K562 (cell line): ENCODE results near the gene CDHR2. TPM values are rescaled to one million over a fixed set of nuclear protein-coding genes. Genes with fewer than 3 reads are reported as not detected.
A peak's percentile ranks its signal among the peaks of the same experiment; 100 is the strongest.

ENCODE experiments used
- ATAC-seq: fragments of 200-7000 bp; cut with Tn5 transposase; 3 replicates; pipeline ENCODE4 v1.9.1; 2020; ENCODE audit warnings: moderate library complexity
- BruUV-seq: library from RNA; stranded (reverse); fragments of 400-500 nt; replicated peaks from 2 replicates; lab custom pipeline; 2021; lab: Mats Ljungman, UMichigan
- CTCF ChIA-PET: fragments of 300-600 bp; formaldehyde crosslinking; extraction: SDS; loops from one replicate; lab custom pipeline; 2021; ENCODE audit warnings: low intra/inter-chr PET ratio; lab: Yijun Ruan, JAX
- POLR2A ChIA-PET: fragments of 300-600, 350-650 bp; sonication (Branson Sonifier 250); formaldehyde crosslinking; extraction: SDS; loops from one replicate; lab custom pipeline; 2021; ENCODE audit warnings: antibody characterized with exemption, inconsistent platforms; lab: Yijun Ruan, JAX
- DNase-seq, 4 experiments: peaks; one replicate each; pipeline versions ENCODE4 v3.0.0 to v3.0.0-alpha.2; 2011 to 2018; ENCODE audit warnings: low spot score in 3 of 4, mixed read lengths in 3 of 4; ENCODE audit errors: extremely low read depth in 1 of 4
- FAIRE-seq: peaks from 2 replicates; lab custom pipeline; 2011; peaks lifted over from hg19 to GRCh38; lab: Jason Lieb, UNC
- H2AFZ ChIP-seq: 2 replicates; pipeline ENCODE4 v1.6.0; 2011; ENCODE audit warnings: low read depth, low read length, control low read depth, inconsistent platforms
- H3K27ac ChIP-seq: fragments of 200-600 bp; 3 replicates; pipeline ENCODE4 v1.8.0; 2011; ENCODE audit warnings: low read depth, mild to moderate bottlenecking, control low read depth, inconsistent platforms, low read length, moderate library complexity, mixed read lengths; ENCODE audit errors: extremely low read depth
- H3K27me3 ChIP-seq, 2 experiments: fragments of 300-600 bp in 1 of 2; 2 replicates in 1 of 2; 3 replicates in 1 of 2; pipeline versions ENCODE4 v1.6.0 to v1.8.0; 2011; ENCODE audit warnings: inconsistent platforms in 2 of 2, low read length in 2 of 2, mild to moderate bottlenecking in 1 of 2, mixed read lengths in 1 of 2, moderate library complexity in 1 of 2; ENCODE audit not compliant: control insufficient read depth in 2 of 2, insufficient read depth in 2 of 2
- H3K36me3 ChIP-seq: fragments of 300-600 bp; 3 replicates; pipeline ENCODE4 v1.8.0; 2011; ENCODE audit warnings: mild to moderate bottlenecking, low read length, inconsistent platforms; ENCODE audit not compliant: control insufficient read depth, insufficient read depth
- H3K4me1 ChIP-seq, 2 experiments: fragments of 200-600 bp in 1 of 2; replicated peaks in 1 of 2; 2 replicates in 1 of 2; 3 replicates in 1 of 2; pipeline versions ENCODE4 v1.5.1 to v1.8.0; 2011; ENCODE audit warnings: inconsistent platforms in 2 of 2, low read length in 2 of 2, mild to moderate bottlenecking in 1 of 2, mixed read lengths in 1 of 2, moderate library complexity in 1 of 2; ENCODE audit not compliant: control insufficient read depth in 2 of 2, insufficient read depth in 2 of 2
- H3K4me2 ChIP-seq: 2 replicates; pipeline ENCODE4 v1.6.1; 2011; ENCODE audit warnings: low read length, control low read depth, inconsistent platforms, mixed read lengths; ENCODE audit not compliant: insufficient read depth
- H3K4me3 ChIP-seq: fragments of 200-600 bp; sonication (generic), shearing (Covaris generic); 2 replicates; pipeline ENCODE4 v1.5.1; 2016; ENCODE audit warnings: control low read depth, inconsistent platforms
- H3K79me2 ChIP-seq: fragments of 200-600 bp; 3 replicates; pipeline ENCODE4 v1.8.0; 2011; ENCODE audit warnings: low read length, inconsistent platforms; ENCODE audit not compliant: control insufficient read depth, insufficient read depth
- H3K9ac ChIP-seq, 2 experiments: 2 replicates each; pipeline versions ENCODE4 v1.6.0 to v1.6.1; 2011; ENCODE audit warnings: low read depth in 2 of 2, low read length in 2 of 2, control low read depth in 1 of 2, inconsistent platforms in 1 of 2, mild to moderate bottlenecking in 1 of 2, mixed read lengths in 1 of 2; ENCODE audit not compliant: insufficient read depth in 1 of 2
- H3K9me1 ChIP-seq: one replicate; pipeline ENCODE4 v1.6.0; 2011; ENCODE audit warnings: inconsistent platforms, mild to moderate bottlenecking, low read length, moderate library complexity; ENCODE audit not compliant: control insufficient read depth, insufficient read depth
- H3K9me3 ChIP-seq: replicated peaks from 2 replicates; pipeline ENCODE4 v1.5.1; 2011; ENCODE audit warnings: low read depth, low read length, inconsistent platforms; ENCODE audit not compliant: control insufficient read depth, insufficient read depth
- H4K20me1 ChIP-seq: replicated peaks from 2 replicates; pipeline ENCODE4 v1.6.1; 2011; ENCODE audit warnings: low read length, inconsistent platforms, mixed read lengths; ENCODE audit not compliant: control insufficient read depth, insufficient read depth
- FOSL1 ChIP-seq: fragments of 200-800 bp; sonication (Bioruptor generic); conservative IDR thresholded peaks from 2 replicates; pipeline ENCODE4 v1.6.1; 2016; ENCODE audit warnings: missing genetic modification characterization, missing compliant biosample characterization
- HDAC2 ChIP-seq: fragments of 450-650 bp; IDR thresholded peaks from 2 replicates; pipeline ENCODE4 v1.6.1; 2016; ENCODE audit warnings: mild to moderate bottlenecking
- HMG20A ChIP-seq: fragments of 450-650 bp; formaldehyde crosslinking; conservative IDR thresholded peaks from 2 replicates; pipeline ENCODE4 v1.4.0; 2020; ENCODE audit warnings: mild to moderate bottlenecking, mixed read lengths
- POLR2G ChIP-seq: fragments of 200-400 bp; formaldehyde crosslinking; IDR thresholded peaks from 2 replicates; pipeline ENCODE4 v1.6.1; 2017; ENCODE audit warnings: low read depth, mild to moderate bottlenecking, antibody characterized with exemption, low read length, moderate library complexity
- RCOR1 ChIP-seq, 2 experiments: IDR thresholded peaks; 2 replicates each; pipeline ENCODE4 v1.6.1; 2012; ENCODE audit warnings: low read depth in 2 of 2, low read length in 2 of 2, borderline replicate concordance in 1 of 2, improper control_type of control experiment in 1 of 2
- SLC30A9 ChIP-seq: fragments of 250-450 bp; sonication (Bioruptor Pico); IDR thresholded peaks from 2 replicates; pipeline ENCODE4 v1.8.0; 2022; ENCODE audit warnings: mild to moderate bottlenecking, moderate library complexity
- STAT5A ChIP-seq: IDR thresholded peaks from 2 replicates; pipeline ENCODE4 v1.6.1; 2012; ENCODE audit warnings: low read length, inconsistent platforms, borderline replicate concordance
- TCFL5 ChIP-seq: fragments of 250-450 bp; sonication (Bioruptor Pico); conservative IDR thresholded peaks from 2 replicates; pipeline ENCODE4 v1.6.1; 2021; ENCODE audit warnings: mild to moderate bottlenecking, moderate library complexity, matching md5 sums
- TEAD1 ChIP-seq, 2 experiments: fragments of 450-650 bp in 1 of 2; sonication (generic) in 1 of 2; formaldehyde crosslinking; IDR thresholded peaks; 2 replicates each; pipeline versions ENCODE4 v1.4.0 to v1.8.0; 2020 to 2022; ENCODE audit warnings: mild to moderate bottlenecking in 2 of 2, missing genetic modification reagents in 1 of 2
- TRIM25 ChIP-seq: fragments of 450-650 bp; IDR thresholded peaks from 2 replicates; pipeline ENCODE4 v1.7.0; 2016; ENCODE audit warnings: borderline replicate concordance
- XRCC3 ChIP-seq: fragments of 450-650 bp; IDR thresholded peaks from 2 replicates; pipeline ENCODE4 v1.6.1; 2017; ENCODE audit warnings: mild to moderate bottlenecking, moderate library complexity
- ZNF146 ChIP-seq: IDR thresholded peaks from one replicate; pipeline ENCODE4 v1.6.1; 2018; ENCODE audit warnings: missing compliant biosample characterization; ENCODE audit not compliant: unreplicated experiment
- ZNF347 ChIP-seq: fragments of 450-650 bp; formaldehyde crosslinking; IDR thresholded peaks from 2 replicates; pipeline ENCODE4 v1.4.0; 2020; ENCODE audit warnings: low read depth, mild to moderate bottlenecking, moderate library complexity
- ZNF518B ChIP-seq: fragments of 250-450 bp; sonication (Bioruptor Pico); IDR thresholded peaks from 2 replicates; pipeline ENCODE4 v1.5.0; 2021; ENCODE audit warnings: mild to moderate bottlenecking, moderate library complexity
- WGBS: fragments of 100-300 bp; shearing (Covaris generic); methylation state at CpG from one replicate; pipeline ENCODE4 v1.1.6; 2016; ENCODE audit warnings: low coverage, mixed read lengths; ENCODE audit not compliant: insufficient coverage; ENCODE audit errors: missing lambda C conversion rate; 5-methylcytosine and 5-hydroxymethylcytosine counted together
- in situ Hi-C: fragments of 300-500 bp; cut with MboI; formaldehyde crosslinking; loops from 4 replicates; pipeline ENCODE4 v1.15.0; 2018; ENCODE audit warnings: inconsistent platforms, mixed read lengths
- intact Hi-C: fragments of 100-400 bp; cut with micrococcal nuclease; formaldehyde crosslinking; loops from 2 replicates; pipeline ENCODE4 v1.14.2; 2022
- polyA plus RNA-seq, 8 experiments: library from polyadenylated mRNA; depleted of rRNA in 4 of 8; stranded (reverse) in 5 of 8; unstranded in 3 of 8; fragments of >200 nt; fragmentation: Nextera tagmentation in 2 of 8; fragmentation: Illumina TruSeq in 1 of 8; extraction: Ambion mirVana in 2 of 8; extraction: Trizol in 1 of 8; gene quantifications; 2 replicates each; pipeline versions ENCODE4 v1.2.1 to v1.2.3, GENCODE V29; 2011 to 2014; ENCODE audit warnings: inconsistent platforms in 1 of 8, missing spikeins in 1 of 8
- total RNA-seq, 7 experiments: library from RNA; depleted of rRNA in 6 of 7; stranded (reverse); fragments of >200 nt in 6 of 7; fragmentation: Illumina TruSeq in 2 of 7; extraction: Trizol in 2 of 7; gene quantifications; 2 replicates each; pipeline versions ENCODE4 v1.2.1 to v1.2.3, GENCODE V29; 2011 to 2021; ENCODE audit warnings: low replicate concordance in 1 of 7

Gene CDHR2
- total and polyA plus RNA-seq, 9 of the 15 experiments (the other 6 are each of a cell fraction or from before 2014, with no cell fraction given) = 0.01 to 0.62 (median 0.09) TPM; not detected in 2

GRCh38 chr5:176538989-176539384 is 10.2 kb upstream of the CDHR2 start (continued):
- TF ChIP-seq HMG20A (CRISPR knock-in tag) (no peak), RCOR1 (IDR thresholded peaks at IDR 0.05; ENCODE audit: borderline replicate concordance in 1 of 2, low read depth in 2 of 2, low read length in 2 of 2) (0 out of 4 replicates have a peak, but pooled peaks of 1 of the 2 experiments have one; percentile 40)

GRCh38 chr5:176540476-176540899 is 8.7 kb upstream of the CDHR2 start:
- Histone ChIP-seq H3K27me3 (no peaks in the 10 kb centered on the region), H3K4me3 (no peak overlapping the region), H3K36me3 (peaks cover under 1% of the 10 kb centered on the region; the same call in 2 of the 3 replicates), H2AFZ (no peak overlapping the region), H4K20me1 (no peaks in the 10 kb centered on the region), H3K9me3 (no peaks in the 10 kb centered on the region), H3K79me2 (peaks cover 36% of the 10 kb centered on the region), H3K4me2 (no peak overlapping the region), H3K9ac (peak overlapping the region; percentile 75 to 94; a peak in 3 of 4 replicates), H3K4me1 (peaks cover 43 to 54% of the 10 kb centered on the region in 2 experiments), H3K9me1 (no peaks in the 10 kb centered on the region), H3K27ac (no peak overlapping the region; the same call in 2 of the 3 replicates)
- ChIA-PET CTCF (no interaction called here), POLR2A (interaction anchor here (1.1 to 1.6 kb wide), 3 partner anchors 16 to 462 kb away, joined by 3 to 4 read pairs (median 4); no protein-coding TSS in a partner anchor)
- in situ Hi-C loops (no loop called here), intact Hi-C loops (no loop called here)
- DNase-seq (peak in 1 of 4 experiments; percentile 41), FAIRE-seq (no peak), ATAC-seq (no peak)
- no TSS peak for BruUV-seq
- 55% methylated on average over 7 of the region's 8 CpGs for WGBS
- TF ChIP-seq TRIM25 (no peak), SLC30A9 (CRISPR knock-in tag) (no peak), POLR2G (peak; percentile 62), ZNF518B (no peak), ZNF347 (CRISPR knock-in tag) (no peak), ZNF146 (no peak), HDAC2 (no peak), TCFL5 (CRISPR knock-in tag) (0 out of 2 replicates have a peak, but pooled peaks have one; percentile 55), STAT5A (no peak), XRCC3 (no peak), TEAD1 (CRISPR knock-in tag; IDR thresholded peaks at IDR 0.05) (peak in 1 of 2 experiments; percentile 84; a peak in 2 of 4 replicates), FOSL1 (tag) (no peak)
